Osteocyte (in vitro differentiated cells): ENCODE data around the gene FJX1. TPM values are rescaled to one million over a fixed set of nuclear protein-coding genes. Genes with fewer than 3 reads are reported as not detected.

Source experiments
- DNase-seq: peaks from one replicate; pipeline ENCODE4 v3.0.0; 2021; ENCODE audit warnings: mixed read lengths; ENCODE audit not compliant: unreplicated experiment; ENCODE audit errors: extremely low spot score
- H3K27ac Mint-ChIP-seq: one replicate; pipeline ENCODE4 v1.8.0; 2021; ENCODE audit warnings: mild to moderate bottlenecking, mixed read lengths; ENCODE audit not compliant: unreplicated experiment
- H3K27me3 Mint-ChIP-seq: one replicate; pipeline ENCODE4 v1.8.0; 2021; ENCODE audit warnings: mixed read lengths; ENCODE audit not compliant: unreplicated experiment
- H3K36me3 Mint-ChIP-seq: one replicate; pipeline ENCODE4 v1.8.0; 2021; ENCODE audit warnings: mixed read lengths; ENCODE audit not compliant: unreplicated experiment
- H3K4me1 Mint-ChIP-seq: one replicate; pipeline ENCODE4 v1.8.0; 2021; ENCODE audit warnings: mixed read lengths; ENCODE audit not compliant: unreplicated experiment
- H3K4me3 Mint-ChIP-seq: one replicate; pipeline ENCODE4 v1.8.0; 2021; ENCODE audit warnings: mild to moderate bottlenecking, moderate library complexity, mixed read lengths; ENCODE audit not compliant: unreplicated experiment
- H3K9me3 Mint-ChIP-seq: one replicate; pipeline ENCODE4 v1.8.0; 2021; ENCODE audit warnings: mixed read lengths; ENCODE audit not compliant: unreplicated experiment
- total RNA-seq: library from RNA; stranded (reverse); gene quantifications from 2 replicates; pipeline ENCODE4 v1.2.1, GENCODE V29; 2021
- TF ChIP-seq, protein P1 (sequence below): fragments of 200-600 bp; sonication (generic); IDR thresholded peaks from 2 replicates; pipeline ENCODE4 v1.5.0; 2021; ENCODE audit warnings: antibody characterized with exemption, mild to moderate bottlenecking, moderate library complexity

Gene FJX1
- total RNA-seq, 1 donor from 2014 or later, result 21.6 TPM

DNA sequence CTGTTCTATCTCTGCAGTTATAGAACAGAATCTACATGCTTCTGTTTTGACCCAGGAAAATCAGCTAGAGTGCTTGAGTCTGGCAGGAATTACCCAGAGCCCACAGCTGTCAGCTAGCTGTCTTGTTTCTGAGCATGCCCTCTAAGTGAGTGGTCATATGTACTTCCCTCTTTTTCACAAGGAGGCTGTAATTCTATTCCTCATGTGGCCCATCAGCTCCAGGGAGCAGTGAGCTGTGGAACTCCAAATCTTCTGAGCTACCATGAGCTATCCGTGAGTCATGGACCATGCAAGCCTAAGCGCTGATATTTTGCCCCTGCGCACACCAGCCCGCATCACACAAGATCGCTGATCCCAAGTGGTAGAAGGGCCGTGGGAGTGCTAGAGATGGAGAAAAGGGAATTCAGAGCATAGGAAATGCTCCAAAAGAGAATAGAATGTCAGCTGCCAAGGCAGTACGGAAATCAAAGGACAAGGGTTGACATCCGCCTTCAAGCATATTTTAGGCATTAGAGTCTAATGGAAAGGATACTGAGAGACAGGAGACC is 5.4 kb downstream of the FJX1 start:
- peak overlapping the region; percentile 2 for H3K4me3 Mint-ChIP-seq
- H3K27ac Mint-ChIP-seq, result peak overlapping the region; percentile 84
- H3K36me3 Mint-ChIP-seq, result no peaks in the 10 kb centered on the region
- no peaks in the 10 kb centered on the region for H3K27me3 Mint-ChIP-seq
- TF ChIP-seq, protein P1, sequence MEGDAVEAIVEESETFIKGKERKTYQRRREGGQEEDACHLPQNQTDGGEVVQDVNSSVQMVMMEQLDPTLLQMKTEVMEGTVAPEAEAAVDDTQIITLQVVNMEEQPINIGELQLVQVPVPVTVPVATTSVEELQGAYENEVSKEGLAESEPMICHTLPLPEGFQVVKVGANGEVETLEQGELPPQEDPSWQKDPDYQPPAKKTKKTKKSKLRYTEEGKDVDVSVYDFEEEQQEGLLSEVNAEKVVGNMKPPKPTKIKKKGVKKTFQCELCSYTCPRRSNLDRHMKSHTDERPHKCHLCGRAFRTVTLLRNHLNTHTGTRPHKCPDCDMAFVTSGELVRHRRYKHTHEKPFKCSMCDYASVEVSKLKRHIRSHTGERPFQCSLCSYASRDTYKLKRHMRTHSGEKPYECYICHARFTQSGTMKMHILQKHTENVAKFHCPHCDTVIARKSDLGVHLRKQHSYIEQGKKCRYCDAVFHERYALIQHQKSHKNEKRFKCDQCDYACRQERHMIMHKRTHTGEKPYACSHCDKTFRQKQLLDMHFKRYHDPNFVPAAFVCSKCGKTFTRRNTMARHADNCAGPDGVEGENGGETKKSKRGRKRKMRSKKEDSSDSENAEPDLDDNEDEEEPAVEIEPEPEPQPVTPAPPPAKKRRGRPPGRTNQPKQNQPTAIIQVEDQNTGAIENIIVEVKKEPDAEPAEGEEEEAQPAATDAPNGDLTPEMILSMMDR, result no peak
- no peak for DNase-seq
- H3K4me1 Mint-ChIP-seq, result peaks cover 71% of the 10 kb centered on the region
- H3K9me3 Mint-ChIP-seq, result no peaks in the 10 kb centered on the region

DNA sequence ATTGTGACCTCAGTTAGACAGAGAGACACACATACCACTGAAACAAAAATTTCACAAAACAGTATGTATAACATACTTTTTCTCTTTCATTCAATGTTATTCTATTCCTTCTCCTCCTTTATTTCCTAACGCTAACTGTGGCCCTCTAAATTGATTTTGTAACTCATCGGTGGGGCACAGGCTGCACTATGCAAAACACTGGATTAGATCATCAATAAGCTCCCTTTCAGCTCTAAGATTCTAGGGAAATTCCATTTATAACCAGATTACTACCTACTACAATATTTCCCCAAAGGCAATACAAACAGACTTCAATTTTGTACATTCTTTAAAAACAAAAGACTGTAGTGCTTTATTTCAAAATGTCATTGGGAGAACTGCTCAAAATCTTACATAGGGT is 6.1 kb downstream of the FJX1 start:
- no peak overlapping the region for H3K4me3 Mint-ChIP-seq
- H3K36me3 Mint-ChIP-seq, result no peaks in the 10 kb centered on the region
- H3K9me3 Mint-ChIP-seq, result no peaks in the 10 kb centered on the region
- TF ChIP-seq, protein P1, result no peak
- H3K4me1 Mint-ChIP-seq, result peaks cover 78% of the 10 kb centered on the region
- no peaks in the 10 kb centered on the region for H3K27me3 Mint-ChIP-seq
- peak overlapping the region; percentile 84 for H3K27ac Mint-ChIP-seq
- DNase-seq, result no peak

DNA sequence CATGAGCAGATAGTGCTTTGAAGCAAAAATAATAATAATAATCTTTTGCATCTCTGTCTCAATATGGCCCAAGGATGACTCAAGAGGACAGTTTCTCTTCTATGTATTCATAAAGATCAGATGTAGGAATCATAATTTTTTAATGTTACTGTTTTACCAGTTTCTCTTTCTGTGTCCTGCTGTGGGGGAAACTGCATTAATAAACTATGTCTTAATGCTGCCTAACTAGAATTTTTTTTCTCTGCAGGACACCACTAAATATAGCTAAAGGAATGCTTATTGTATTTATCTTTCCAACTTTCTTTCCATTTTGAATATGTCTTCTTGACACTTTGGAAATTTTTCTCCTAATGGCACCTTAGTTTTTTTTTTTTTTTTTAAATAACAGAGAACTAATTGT is 6.5 kb downstream of the FJX1 start:
- TF ChIP-seq, protein P1, result no peak
- Mint-ChIP-seq H3K4me3 (no peak overlapping the region), H3K36me3 (no peaks in the 10 kb centered on the region), H3K27me3 (no peaks in the 10 kb centered on the region), H3K4me1 (peaks cover 82% of the 10 kb centered on the region), H3K27ac (peak overlapping the region; percentile 84), H3K9me3 (no peaks in the 10 kb centered on the region)
- no peak for DNase-seq

DNA sequence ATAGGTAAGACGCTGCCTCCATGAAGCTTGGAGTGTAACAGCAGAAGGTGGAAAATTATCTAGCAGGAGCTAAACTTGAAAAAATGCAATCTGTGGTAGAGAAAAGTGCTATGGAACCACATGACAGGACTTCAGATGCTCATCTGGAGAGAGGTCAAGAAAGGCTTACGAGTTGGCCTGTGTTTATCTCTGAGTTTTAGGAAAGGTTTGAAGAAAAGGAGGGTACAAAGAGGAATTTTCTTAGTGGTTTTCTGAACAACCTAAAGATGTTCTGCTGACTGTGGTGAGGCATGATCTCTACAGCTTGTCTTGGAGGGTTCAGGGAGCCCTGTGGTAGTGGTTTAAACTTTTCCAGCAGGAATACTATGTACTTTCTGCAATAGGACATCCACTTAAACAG is 8.2 kb downstream of the FJX1 start:
- Mint-ChIP-seq H3K27me3 (no peaks in the 10 kb centered on the region), H3K4me3 (no peak overlapping the region), H3K4me1 (peaks cover 80% of the 10 kb centered on the region), H3K9me3 (no peaks in the 10 kb centered on the region), H3K36me3 (no peaks in the 10 kb centered on the region), H3K27ac (no peak overlapping the region)
- DNase-seq, result no peak
- TF ChIP-seq, protein P1, result no peak

DNA sequence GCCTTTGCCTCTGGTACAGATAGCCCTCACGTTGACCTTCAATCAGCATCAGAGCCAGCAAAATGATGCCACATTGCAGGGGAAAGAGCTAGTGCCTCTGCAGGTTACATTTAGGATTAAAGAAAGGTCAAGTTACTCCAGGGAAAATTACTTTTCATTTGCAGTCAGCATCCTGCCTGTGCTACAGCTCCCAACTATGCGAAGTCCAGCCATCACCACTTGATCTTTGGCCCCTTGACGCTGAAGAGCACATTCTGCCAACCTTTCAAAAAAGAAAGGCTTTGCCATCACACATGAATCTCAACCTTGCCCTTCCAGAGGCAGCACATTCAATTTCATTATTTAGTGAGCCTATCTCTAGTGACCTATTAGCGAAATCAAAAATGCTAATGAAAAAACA is 11.3 kb downstream of the FJX1 start:
- Mint-ChIP-seq H3K27me3 (no peaks in the 10 kb centered on the region), H3K36me3 (no peaks in the 10 kb centered on the region), H3K4me3 (no peak overlapping the region), H3K27ac (peak overlapping the region; percentile 64), H3K9me3 (no peaks in the 10 kb centered on the region), H3K4me1 (peaks cover 61% of the 10 kb centered on the region)
- DNase-seq, result no peak
- TF ChIP-seq, protein P1, result no peak
